Mucosa of stomach (tissue), 1 donor: Measurements from ENCODE around the gene CACNA1H.

Source experiments
- H3K27me3 ChIP-seq: one replicate; pipeline ENCODE4 v1.7.0; 2013; ENCODE audit warnings: mild to moderate bottlenecking, low read length; ENCODE audit not compliant: control insufficient read depth, insufficient read depth
- H3K36me3 ChIP-seq: one replicate; pipeline ENCODE4 v1.7.0; 2013; ENCODE audit warnings: low read length; ENCODE audit not compliant: control insufficient read depth, insufficient read depth
- H3K4me1 ChIP-seq: one replicate; pipeline ENCODE4 v1.7.0; 2013; ENCODE audit warnings: mild to moderate bottlenecking, low read length; ENCODE audit not compliant: control insufficient read depth, insufficient read depth
- H3K4me3 ChIP-seq: one replicate; pipeline ENCODE4 v1.7.0; 2013; ENCODE audit warnings: low read length
- H3K9ac ChIP-seq: one replicate; pipeline ENCODE4 v1.7.0; 2013; ENCODE audit warnings: mild to moderate bottlenecking, low read length, moderate library complexity
- H3K9me3 ChIP-seq: one replicate; pipeline ENCODE4 v1.7.0; 2013; ENCODE audit warnings: mild to moderate bottlenecking, low read length, moderate library complexity; ENCODE audit not compliant: control insufficient read depth
- donor health status: Pancreatic carcinoma.

CACNA1H gene

GRCh38 chr16:1116693-1117077 is 36.2 kb upstream of the CACNA1H start:
- Histone ChIP-seq H3K36me3 (no peaks in the 10 kb centered on the region), H3K9ac (no peak overlapping the region), H3K4me3 (no peak overlapping the region), H3K27me3 (peaks cover 7% of the 10 kb centered on the region), H3K4me1 (no peaks in the 10 kb centered on the region), H3K9me3 (no peaks in the 10 kb centered on the region)

- Histone ChIP-seq H3K27me3 (peaks cover 11% of the 10 kb centered on the region), H3K4me3 (no peak overlapping the region), H3K9ac (no peak overlapping the region), H3K9me3 (no peaks in the 10 kb centered on the region), H3K4me1 (no peaks in the 10 kb centered on the region), H3K36me3 (no peaks in the 10 kb centered on the region)
Measured at GRCh38 chr16:1117176-1117900, 35.6 kb upstream of the CACNA1H start.

- H3K36me3 ChIP-seq: no peaks in the 10 kb centered on the region
- H3K27me3 ChIP-seq: peaks cover 11% of the 10 kb centered on the region
- no peak overlapping the region for H3K9ac ChIP-seq
- H3K4me3 ChIP-seq: no peak overlapping the region
- H3K4me1 ChIP-seq: no peaks in the 10 kb centered on the region
- no peaks in the 10 kb centered on the region for H3K9me3 ChIP-seq
Measured at GRCh38 chr16:1117926-1118325, 35.0 kb upstream of the CACNA1H start.

- H3K9ac ChIP-seq: no peak overlapping the region
- H3K4me3 ChIP-seq: no peak overlapping the region
- peaks cover 11% of the 10 kb centered on the region for H3K27me3 ChIP-seq
- H3K4me1 ChIP-seq: no peaks in the 10 kb centered on the region
- no peaks in the 10 kb centered on the region for H3K9me3 ChIP-seq
- no peaks in the 10 kb centered on the region for H3K36me3 ChIP-seq
Measured at GRCh38 chr16:1119129-1119528, 33.8 kb upstream of the CACNA1H start.

GRCh38 chr16:1119766-1120576 is 32.9 kb upstream of the CACNA1H start:
- H3K27me3 ChIP-seq: peaks cover 11% of the 10 kb centered on the region

GRCh38 chr16:1120577-1120941 is 32.3 kb upstream of the CACNA1H start:
- Histone ChIP-seq H3K9ac (no peak overlapping the region), H3K27me3 (peaks cover 11% of the 10 kb centered on the region), H3K9me3 (no peaks in the 10 kb centered on the region), H3K4me1 (no peaks in the 10 kb centered on the region), H3K36me3 (no peaks in the 10 kb centered on the region), H3K4me3 (no peak overlapping the region)

More at GRCh38 chr16:1119766-1120576, 32.9 kb upstream of the CACNA1H start:
- Histone ChIP-seq H3K4me3 (no peak overlapping the region), H3K36me3 (no peaks in the 10 kb centered on the region), H3K4me1 (no peaks in the 10 kb centered on the region), H3K9ac (no peak overlapping the region), H3K9me3 (no peaks in the 10 kb centered on the region)

- H3K9ac ChIP-seq: no peak overlapping the region
- H3K27me3 ChIP-seq: peaks cover 14% of the 10 kb centered on the region
- H3K4me1 ChIP-seq: no peaks in the 10 kb centered on the region
- H3K9me3 ChIP-seq: no peaks in the 10 kb centered on the region
- no peak overlapping the region for H3K4me3 ChIP-seq
- no peaks in the 10 kb centered on the region for H3K36me3 ChIP-seq
Measured at GRCh38 chr16:1121009-1121408, 31.9 kb upstream of the CACNA1H start.

GRCh38 chr16:1121601-1122397 is 31.1 kb upstream of the CACNA1H start:
- Histone ChIP-seq H3K4me3 (no peak overlapping the region), H3K4me1 (no peaks in the 10 kb centered on the region), H3K36me3 (no peaks in the 10 kb centered on the region), H3K27me3 (peaks cover 14% of the 10 kb centered on the region), H3K9ac (no peak overlapping the region), H3K9me3 (no peaks in the 10 kb centered on the region)

- no peak overlapping the region for H3K4me3 ChIP-seq
- H3K36me3 ChIP-seq: no peaks in the 10 kb centered on the region
- no peaks in the 10 kb centered on the region for H3K4me1 ChIP-seq
- H3K27me3 ChIP-seq: peaks cover 14% of the 10 kb centered on the region
- H3K9me3 ChIP-seq: no peaks in the 10 kb centered on the region
- no peak overlapping the region for H3K9ac ChIP-seq
Measured at GRCh38 chr16:1122398-1122765, 30.5 kb upstream of the CACNA1H start.

GRCh38 chr16:1123525-1124230 is 29.2 kb upstream of the CACNA1H start:
- Histone ChIP-seq H3K4me3 (no peak overlapping the region), H3K27me3 (peaks cover 14% of the 10 kb centered on the region), H3K4me1 (no peaks in the 10 kb centered on the region), H3K36me3 (no peaks in the 10 kb centered on the region), H3K9ac (no peak overlapping the region), H3K9me3 (no peaks in the 10 kb centered on the region)

GRCh38 chr16:1124291-1124690 is 28.6 kb upstream of the CACNA1H start:
- H3K27me3 ChIP-seq: peaks cover 14% of the 10 kb centered on the region
- H3K9ac ChIP-seq: no peak overlapping the region
- H3K4me3 ChIP-seq: no peak overlapping the region
- H3K9me3 ChIP-seq: no peaks in the 10 kb centered on the region
- no peaks in the 10 kb centered on the region for H3K36me3 ChIP-seq
- no peaks in the 10 kb centered on the region for H3K4me1 ChIP-seq
